Psoas muscle (tissue), 8 donors: Measurements from ENCODE around the gene ZNF208. TPM values are rescaled to one million over a fixed set of nuclear protein-coding genes. Genes with fewer than 3 reads are reported as not detected.
A peak's percentile ranks its signal among the peaks of the same experiment; 100 is the strongest.
"Not testable (repeated sequence)": the region's sequence is repeated elsewhere in the genome, so short reads cannot be mapped to it uniquely, and the experiment has no call there.

Experiments used
- ATAC-seq, 4 donors: fragments of 200-7000 bp; cut with Tn5 transposase; one replicate each; pipeline ENCODE4 v1.9.1; 2020; ENCODE audit warnings: moderate library complexity in 3 of 4, mild to moderate bottlenecking in 2 of 4
- DNase-seq, 2 donors: peaks; one replicate each; pipeline ENCODE4 v3.0.0-alpha.2; 2020
- H3K27ac ChIP-seq: fragments of 200-600 bp; one replicate; pipeline ENCODE4 v1.8.0; 2022
- H3K27me3 ChIP-seq, 3 donors: fragments of 200-600 bp in 1 of 3; one replicate each; pipeline versions ENCODE4 v1.6.1 to v1.8.0; 2013 to 2022; ENCODE audit warnings: low read length in 2 of 3, mild to moderate bottlenecking in 2 of 3, moderate library complexity in 1 of 3; ENCODE audit not compliant: insufficient read depth in 3 of 3
- H3K36me3 ChIP-seq, 2 donors: fragments of 200-600 bp in 1 of 2; one replicate each; pipeline versions ENCODE4 v1.6.1 to v1.8.0; 2013 to 2022; ENCODE audit warnings: low read depth in 1 of 2, mild to moderate bottlenecking in 1 of 2, moderate library complexity in 1 of 2; ENCODE audit not compliant: insufficient read depth in 1 of 2
- H3K4me1 ChIP-seq: fragments of 200-600 bp; one replicate; pipeline ENCODE4 v1.8.0; 2022
- H3K4me3 ChIP-seq: fragments of 200-600 bp; one replicate; pipeline ENCODE4 v1.8.0; 2022; ENCODE audit warnings: mild to moderate bottlenecking
- H3K9me3 ChIP-seq: fragments of 200-600 bp; one replicate; pipeline ENCODE4 v1.8.0; 2022
- WGBS, 3 donors: extraction: QIAGEN DNeasy Blood & Tissue Kit; methylation state at CpG; one replicate each; pipeline versions ENCODE4 v1.1.6 to v1.1.7; 2013; 5-methylcytosine and 5-hydroxymethylcytosine counted together
- intact Hi-C, 2 donors: fragments of 100-400 bp; cut with DNase I; formaldehyde crosslinking; loops; one replicate each; pipeline versions ENCODE4 v1.11.0 to v1.14.2; 2022
- polyA plus RNA-seq, 3 donors: library from polyadenylated mRNA; stranded (reverse); fragments of 200-250 nt; gene quantifications; one replicate each; pipeline ENCODE4 v1.2.3, GENCODE V29; 2013
- total RNA-seq, 4 donors: library from RNA; stranded (reverse); fragmentation: NEBNext Ultra II Directional in 2 of 4; extraction: Animal tissue kit (Norgen Biotek cat#: 25700) in 2 of 4; gene quantifications; one replicate each; pipeline versions ENCODE4 v1.2.1 to v1.2.4, GENCODE V29; 2021 to 2023
- TF ChIP-seq, protein P1 (sequence below): fragments of 200-600 bp; IDR thresholded peaks from one replicate; pipeline ENCODE4 v1.8.0; 2022; ENCODE audit warnings: antibody characterized with exemption
- donor health status: healthy with polysubstance abuse.
- donor health status: DM: no; HTN: no; CAD: no; lungs with moderate emphysema.
- donor health status: Bipolar disorder and iron deficiency.
- donor health status: healthy.
- donor health status: DM: yes; HTN: yes; CAD: no.
- donor health status: DM: no; HTN: no; CAD: no.
- donor health status: DM: no; HTN: no; CAD: no.
- donor health status: DM: yes; HTN: yes; CAD: no.

ZNF208 gene
- total and polyA plus RNA-seq, 7 donors: 0.04 to 1.2 (median 0.44) TPM

DNA sequence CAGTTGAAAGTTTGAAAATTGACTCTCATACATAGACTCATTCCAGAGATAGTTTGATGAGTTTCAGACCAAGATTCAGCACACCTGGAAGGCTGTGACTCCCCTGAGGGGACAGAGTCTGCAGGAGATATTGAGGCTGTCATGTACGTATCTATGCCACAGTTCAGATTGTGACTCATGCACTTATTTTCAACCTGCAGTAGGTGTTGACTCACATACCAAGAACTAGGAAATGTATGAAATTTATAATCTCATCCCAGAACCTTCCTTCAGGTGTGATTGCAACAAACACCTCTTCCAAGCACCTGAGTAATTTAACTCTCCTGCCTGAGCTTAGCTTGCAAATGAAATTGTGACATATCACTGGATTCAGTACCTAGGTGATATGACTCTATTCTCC is 110.3 kb downstream of the ZNF208 start:
- Histone ChIP-seq H3K27me3 (no peaks in the 10 kb centered on the region), H3K27ac (no peak overlapping the region), H3K4me1 (no peaks in the 10 kb centered on the region), H3K36me3 (no peaks in the 10 kb centered on the region), H3K4me3 (no peak overlapping the region), H3K9me3 (peaks cover 3% of the 10 kb centered on the region)
- TF ChIP-seq, protein P1, sequence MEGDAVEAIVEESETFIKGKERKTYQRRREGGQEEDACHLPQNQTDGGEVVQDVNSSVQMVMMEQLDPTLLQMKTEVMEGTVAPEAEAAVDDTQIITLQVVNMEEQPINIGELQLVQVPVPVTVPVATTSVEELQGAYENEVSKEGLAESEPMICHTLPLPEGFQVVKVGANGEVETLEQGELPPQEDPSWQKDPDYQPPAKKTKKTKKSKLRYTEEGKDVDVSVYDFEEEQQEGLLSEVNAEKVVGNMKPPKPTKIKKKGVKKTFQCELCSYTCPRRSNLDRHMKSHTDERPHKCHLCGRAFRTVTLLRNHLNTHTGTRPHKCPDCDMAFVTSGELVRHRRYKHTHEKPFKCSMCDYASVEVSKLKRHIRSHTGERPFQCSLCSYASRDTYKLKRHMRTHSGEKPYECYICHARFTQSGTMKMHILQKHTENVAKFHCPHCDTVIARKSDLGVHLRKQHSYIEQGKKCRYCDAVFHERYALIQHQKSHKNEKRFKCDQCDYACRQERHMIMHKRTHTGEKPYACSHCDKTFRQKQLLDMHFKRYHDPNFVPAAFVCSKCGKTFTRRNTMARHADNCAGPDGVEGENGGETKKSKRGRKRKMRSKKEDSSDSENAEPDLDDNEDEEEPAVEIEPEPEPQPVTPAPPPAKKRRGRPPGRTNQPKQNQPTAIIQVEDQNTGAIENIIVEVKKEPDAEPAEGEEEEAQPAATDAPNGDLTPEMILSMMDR: no peak
- 78 to 100% (median 86%) methylated on average over 1 of the region's 1 CpG for WGBS, 3 donors
- intact Hi-C loops: no loop called here
- DNase-seq: no peak
- no peak for ATAC-seq

DNA sequence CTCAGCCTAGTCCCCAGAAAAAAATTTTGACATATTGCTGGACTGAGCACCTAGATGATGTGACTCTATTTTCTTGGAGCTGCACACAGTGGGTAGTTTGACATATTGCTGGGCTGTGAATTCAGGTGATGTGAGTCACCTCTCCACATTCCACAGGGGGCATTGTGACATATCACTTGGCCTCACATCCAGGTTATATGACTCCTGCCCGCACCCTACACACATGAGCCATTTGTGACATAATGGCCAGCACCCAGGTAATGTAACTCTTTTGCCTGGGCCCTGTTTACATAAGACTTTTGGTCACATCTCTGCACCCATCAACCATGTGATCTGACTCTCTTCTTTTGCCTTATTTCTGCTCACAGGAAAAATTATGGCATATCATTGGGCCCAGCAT is 119.7 kb downstream of the ZNF208 start:
- ATAC-seq: no peak
- H3K27ac ChIP-seq: no peak overlapping the region
- intact Hi-C loops: no loop called here
- H3K9me3 ChIP-seq: peaks cover 11% of the 10 kb centered on the region
- H3K4me3 ChIP-seq: no peak overlapping the region
- no peaks in the 10 kb centered on the region for H3K36me3 ChIP-seq
- DNase-seq: no peak
- WGBS, 3 donors: 54 to 86% (median 76%) methylated on average over 1 of the region's 1 CpG
- H3K4me1 ChIP-seq: no peaks in the 10 kb centered on the region
- TF ChIP-seq, protein P1: no peak
- H3K27me3 ChIP-seq: no peaks in the 10 kb centered on the region

DNA sequence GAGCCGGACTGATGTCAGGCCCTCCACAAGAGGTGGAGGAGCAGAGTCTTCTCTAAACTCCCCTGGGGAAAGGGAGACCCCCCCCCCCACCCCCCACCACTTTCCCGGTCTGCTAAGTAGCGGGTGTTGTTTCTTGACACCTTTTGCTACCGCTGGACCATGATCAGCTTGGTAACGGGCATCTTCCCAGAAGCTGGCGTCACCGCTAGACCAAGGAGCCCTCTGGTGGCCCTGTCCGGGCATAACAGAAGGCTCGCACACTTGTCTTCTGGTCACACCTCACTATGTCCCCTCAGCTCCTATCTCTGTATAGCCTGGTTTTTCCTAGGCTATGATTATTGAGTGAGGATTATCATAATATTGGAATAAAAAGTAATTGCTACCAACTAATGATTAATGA is 120.7 kb downstream of the ZNF208 start:
- H3K27me3 ChIP-seq, intact Hi-C loops, H3K36me3 ChIP-seq, ATAC-seq, H3K9me3 ChIP-seq, H3K4me1 ChIP-seq, H3K27ac ChIP-seq, H3K4me3 ChIP-seq: not testable (repeated sequence)
- TF ChIP-seq, protein P1: peak; percentile 24
- 12 to 14% (median 13%) methylated on average over 9 of the region's 9 CpGs for WGBS, 3 donors
- DNase-seq: peak in 1 of 2 donors; percentile 21

DNA sequence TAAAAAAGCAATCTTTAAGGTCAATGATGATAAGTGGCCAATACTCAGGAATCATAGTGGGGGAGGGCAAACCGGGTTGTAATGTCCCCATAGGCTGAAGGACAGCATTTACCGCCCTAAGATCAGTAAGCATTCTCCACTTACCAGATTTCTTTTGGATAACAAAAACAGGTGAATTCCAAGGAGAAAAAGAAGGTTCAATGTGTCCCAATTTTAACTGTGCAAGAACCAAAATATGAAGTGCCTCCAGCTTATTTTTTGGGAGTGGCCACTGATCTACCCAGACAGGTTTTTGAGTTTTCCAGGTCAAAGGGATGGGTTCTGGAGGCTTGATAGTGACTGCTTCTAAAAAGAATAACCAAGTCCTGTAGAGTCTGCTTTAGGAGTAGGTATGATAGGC is 125.2 kb downstream of the ZNF208 start:
- ATAC-seq, H3K9me3 ChIP-seq, H3K27me3 ChIP-seq, H3K4me1 ChIP-seq, H3K4me3 ChIP-seq, H3K36me3 ChIP-seq, H3K27ac ChIP-seq, intact Hi-C loops, DNase-seq: not testable (repeated sequence)
- WGBS, 3 donors: 55 to 80% (median 71%) methylated on average over 2 of the region's 2 CpGs

DNA sequence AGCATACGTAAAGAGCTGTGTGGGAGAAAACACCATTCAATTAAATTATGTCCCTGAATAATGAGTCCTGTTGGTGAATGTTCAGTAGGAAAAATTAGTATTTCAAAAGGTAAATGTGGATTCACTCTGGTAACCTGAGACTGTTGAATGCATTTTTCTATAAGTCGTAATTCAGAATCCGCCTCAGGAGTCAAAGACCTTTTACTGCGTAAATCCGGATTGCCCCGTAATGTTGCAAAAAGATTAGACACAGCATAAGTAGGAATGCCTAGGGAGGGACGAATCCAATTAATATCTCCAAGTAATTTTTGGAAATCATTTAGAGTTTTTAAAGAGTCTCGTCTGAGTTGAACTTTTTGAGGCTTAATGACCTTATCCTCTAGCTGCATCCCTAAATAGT is 126.0 kb downstream of the ZNF208 start:
- intact Hi-C loops, DNase-seq, H3K9me3 ChIP-seq, H3K27ac ChIP-seq, H3K4me1 ChIP-seq, ATAC-seq, H3K27me3 ChIP-seq, H3K36me3 ChIP-seq, H3K4me3 ChIP-seq: not testable (repeated sequence)
- WGBS, 3 donors: 71 to 83% (median 78%) methylated on average over 8 of the region's 8 CpGs

DNA sequence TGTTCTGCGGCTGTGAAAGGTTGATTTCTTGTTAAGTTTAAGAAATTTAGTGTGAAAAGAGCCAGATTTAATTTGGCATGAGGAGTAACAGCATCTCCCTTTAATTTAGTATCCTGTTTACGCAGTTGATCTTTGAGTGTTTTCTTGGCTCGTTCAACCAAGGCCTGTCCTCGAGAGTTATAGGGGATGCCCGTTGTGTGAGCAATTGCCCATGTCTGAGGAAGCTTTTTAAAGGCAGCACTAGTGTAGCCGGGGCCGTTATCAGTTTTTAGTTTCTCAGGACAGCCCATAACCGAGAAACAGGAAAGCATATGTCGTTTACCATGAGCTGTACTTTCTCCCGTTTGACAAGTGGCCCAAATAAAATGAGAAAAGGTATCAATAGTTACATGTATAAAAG is 127.2 kb downstream of the ZNF208 start:
- no peak overlapping the region for H3K4me3 ChIP-seq
- TF ChIP-seq, protein P1: no peak
- ATAC-seq: no peak
- no peak for DNase-seq
- 61 to 69% (median 61%) methylated on average over 10 of the region's 10 CpGs for WGBS, 3 donors
- H3K27me3 ChIP-seq: no peaks in the 10 kb centered on the region
- no peaks in the 10 kb centered on the region for H3K4me1 ChIP-seq
- H3K27ac ChIP-seq: no peak overlapping the region
- intact Hi-C loops: no loop called here
- no peaks in the 10 kb centered on the region for H3K9me3 ChIP-seq
- no peaks in the 10 kb centered on the region for H3K36me3 ChIP-seq
